Right ventricle myocardium superior (tissue), 1 donor: ENCODE data around the gene FHL2. TPM values are rescaled to one million over a fixed set of nuclear protein-coding genes. Genes with fewer than 3 reads are reported as not detected.
"Not testable (repeated sequence)": the region's sequence is repeated elsewhere in the genome, so short reads cannot be mapped to it uniquely, and the experiment has no call there.

Experiments
- ATAC-seq: fragments of 200-7000 bp; cut with Tn5 transposase; one replicate; pipeline ENCODE4 v1.9.1; 2020; ENCODE audit warnings: mild to moderate bottlenecking; ENCODE audit not compliant: poor library complexity
- DNase-seq: peaks from one replicate; pipeline ENCODE4 v3.0.0-alpha.2; 2020
- intact Hi-C: fragments of 100-400 bp; cut with DNase I; formaldehyde crosslinking; loops from one replicate; pipeline ENCODE4 v1.11.2; 2022
- total RNA-seq: library from RNA; stranded (reverse); fragmentation: NEBNext Ultra II Directional; extraction: Animal tissue kit (Norgen Biotek cat#: 25700); gene quantifications from one replicate; pipeline ENCODE4 v1.2.1, GENCODE V29; 2021
- donor health status: DM: no; HTN: yes; CAD: no; lungs with severe emphysema.

The FHL2 gene
- total RNA-seq, 1 donor from 2014 or later: 1,567 TPM

DNA sequence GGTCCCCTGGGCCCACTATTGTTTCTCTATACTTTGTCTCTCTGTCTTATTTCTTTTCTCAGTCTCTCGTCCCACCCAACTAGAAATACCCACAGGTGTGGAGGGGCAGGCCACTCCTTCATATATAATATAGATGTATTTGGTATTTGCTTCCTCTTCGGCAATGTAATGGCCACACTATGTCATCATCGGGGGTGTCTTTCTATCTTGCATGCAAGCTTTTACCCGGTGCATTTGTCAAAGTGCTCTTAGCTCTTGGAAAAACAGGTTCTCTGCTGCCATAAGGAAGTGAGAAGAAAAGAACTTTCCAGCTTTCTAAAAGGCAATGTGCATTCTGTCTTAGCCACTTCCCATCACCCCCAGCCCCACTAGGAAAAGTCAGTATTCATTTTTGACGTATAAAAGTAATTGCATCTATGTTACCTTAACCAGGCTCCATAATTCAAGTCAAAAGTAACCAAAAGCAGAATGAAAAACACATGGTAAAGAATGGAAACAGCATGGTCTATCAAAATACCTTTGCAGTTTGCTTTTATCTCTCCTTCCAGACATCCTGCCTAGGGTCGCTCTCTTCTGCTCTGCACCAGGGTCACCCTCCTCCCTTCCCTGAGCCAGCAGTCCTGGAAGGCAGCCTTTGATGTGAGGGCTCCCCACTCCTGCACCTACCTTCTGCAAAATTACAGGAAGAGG lies 27.2 kb upstream of the FHL2 start:
- no peak for DNase-seq
- intact Hi-C loops: no loop called here
- ATAC-seq: peak; percentile 10

DNA sequence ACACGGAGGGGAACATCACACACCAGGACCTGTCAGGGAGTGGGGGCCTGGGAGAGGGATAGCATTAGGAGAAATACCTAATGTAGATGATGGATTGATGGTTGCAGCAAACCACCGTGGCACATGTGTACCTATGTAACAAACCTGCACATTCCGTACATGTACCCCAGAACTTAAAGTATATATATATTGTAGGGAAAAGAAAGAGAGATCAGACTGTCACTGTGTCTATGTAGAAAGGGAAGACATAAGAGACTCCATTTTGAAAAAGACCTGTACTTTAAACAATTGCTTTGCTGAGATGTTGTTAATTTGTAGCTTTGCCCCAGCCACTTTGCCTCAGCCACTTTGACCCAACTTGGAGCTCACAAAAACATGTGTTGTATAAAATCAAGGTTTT lies 26.0 kb upstream of the FHL2 start:
- not testable (repeated sequence) for ATAC-seq

DNA sequence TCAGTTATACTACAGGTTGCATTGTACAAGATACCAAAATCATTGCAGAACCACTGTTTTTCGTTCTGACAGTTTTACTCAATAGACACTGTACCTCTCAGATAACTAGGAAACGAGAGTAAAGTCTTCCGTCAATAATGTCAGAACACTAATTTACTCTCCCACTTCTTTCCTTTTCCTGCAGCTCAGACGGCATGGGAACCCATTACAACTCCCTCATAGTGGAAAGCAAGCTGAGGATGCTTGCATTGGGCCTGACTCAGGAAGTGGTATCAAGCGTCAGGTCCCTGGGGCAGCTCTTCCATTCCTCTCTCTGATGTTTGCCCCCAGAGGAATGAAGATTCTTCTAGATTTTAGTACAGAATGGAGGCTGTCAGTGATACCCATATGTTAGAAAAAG lies 23.9 kb upstream of the FHL2 start:
- DNase-seq (no peak), ATAC-seq (no peak)
- intact Hi-C loops: no loop called here

More for the DNA sequence above, 26.0 kb upstream of the FHL2 start:
- DNase-seq, intact Hi-C loops: not testable (repeated sequence)

DNA sequence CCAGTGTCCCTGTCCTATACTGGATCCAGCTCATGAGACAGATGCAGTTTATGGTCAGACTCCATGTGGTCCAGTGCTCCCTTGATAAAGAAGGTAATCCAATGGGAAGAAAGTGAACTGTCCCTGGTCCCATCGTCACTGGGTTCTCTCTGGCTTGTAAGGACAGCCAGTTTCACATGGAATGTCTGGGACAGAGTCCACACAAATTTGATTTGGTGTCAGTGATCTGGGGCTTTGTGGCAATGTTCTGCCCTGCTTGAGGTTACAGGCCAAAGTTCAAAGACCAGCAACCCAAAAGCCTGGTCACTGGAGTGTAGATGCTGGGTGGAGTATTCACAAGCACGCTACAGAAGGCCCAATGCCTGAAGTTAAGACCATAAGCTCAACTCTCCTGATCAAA lies 22.2 kb upstream of the FHL2 start:
- DNase-seq (no peak), ATAC-seq (peak; percentile 2)
- intact Hi-C loops: no loop called here

DNA sequence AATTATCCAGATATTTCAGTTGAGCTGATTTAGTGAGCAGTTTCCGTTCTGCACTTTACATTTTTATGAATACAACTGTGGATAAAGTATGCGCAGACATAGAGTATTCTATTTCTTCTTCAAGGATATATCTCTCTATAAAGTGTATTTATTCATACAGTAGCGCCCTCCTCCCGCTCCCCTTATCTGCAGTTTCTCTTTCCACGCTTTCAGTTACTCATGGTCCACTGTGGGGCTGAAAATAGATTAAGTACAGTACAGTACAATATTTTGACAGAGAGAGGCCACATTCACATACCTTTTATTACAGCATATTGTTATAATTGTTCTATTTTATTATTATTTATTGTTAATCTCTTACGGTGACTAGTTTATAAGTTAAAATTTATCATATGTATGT lies 19.7 kb upstream of the FHL2 start:
- intact Hi-C loops: no loop called here
- ATAC-seq: no peak
- DNase-seq: no peak

DNA sequence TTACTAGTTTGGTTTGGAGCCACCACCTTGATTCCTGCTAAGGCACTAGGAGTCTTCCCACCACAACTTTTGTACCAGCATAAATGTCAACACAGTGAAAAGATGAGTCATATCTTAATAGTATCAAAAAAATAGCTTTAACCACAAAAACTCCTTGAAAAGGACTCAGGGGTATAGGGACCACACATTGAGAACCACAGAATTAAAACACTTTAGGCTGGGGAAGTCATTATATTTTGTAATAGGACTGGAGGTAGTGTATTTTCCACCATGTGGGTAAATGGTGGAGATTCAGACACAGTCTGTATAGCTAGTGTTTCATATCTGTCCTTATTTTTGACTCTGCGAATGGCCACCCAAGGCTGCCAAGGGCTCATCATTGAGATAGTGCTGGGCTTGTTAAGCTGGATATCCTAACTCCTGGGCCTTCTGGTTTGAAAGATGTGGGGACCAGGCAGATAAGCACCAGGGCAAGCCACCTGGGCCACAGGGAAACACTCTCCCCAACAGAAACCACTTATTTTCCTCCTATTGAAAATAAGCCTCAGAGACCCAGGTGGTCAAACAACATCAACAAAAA lies 19.1 kb upstream of the FHL2 start:
- intact Hi-C loops: no loop called here
- no peak for DNase-seq
- ATAC-seq: no peak

DNA sequence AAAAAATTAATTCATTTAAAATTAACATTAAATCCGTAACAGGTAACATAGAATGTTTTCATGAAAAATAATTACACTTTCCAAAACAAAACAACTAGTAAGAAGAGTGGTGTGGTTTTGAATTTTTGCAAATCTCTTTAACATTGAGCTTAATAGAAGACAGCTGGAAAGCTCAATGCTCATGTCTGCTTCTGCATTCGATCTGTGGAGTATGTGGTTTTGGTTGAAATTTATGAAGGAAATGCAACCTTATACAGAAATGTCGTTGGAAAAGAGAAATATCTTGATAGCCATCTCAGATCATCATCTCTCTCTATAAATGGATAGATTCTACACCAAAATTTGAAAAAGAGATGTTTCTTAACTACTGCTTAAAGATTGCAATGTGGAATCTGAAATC lies 17.3 kb upstream of the FHL2 start:
- intact Hi-C loops: no loop called here
- ATAC-seq: no peak

DNA sequence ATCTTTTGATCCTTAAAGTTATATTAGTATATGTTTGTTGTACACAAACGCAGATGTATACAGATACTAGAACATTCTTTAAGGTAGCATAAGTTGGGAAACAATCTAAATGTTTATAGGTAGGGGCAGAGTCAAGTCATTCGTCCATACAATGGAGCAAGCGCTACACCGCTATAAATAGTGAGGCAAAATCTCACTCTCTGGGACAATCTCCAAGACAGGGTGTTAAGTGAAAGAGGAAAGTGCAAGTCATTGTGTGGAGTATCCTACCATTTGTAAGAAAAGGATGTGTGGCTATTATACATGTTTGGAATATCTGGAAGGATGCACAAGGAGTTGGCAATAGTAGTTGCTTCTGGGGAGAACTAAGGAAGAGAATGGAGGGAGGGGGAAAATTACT lies 16.2 kb upstream of the FHL2 start:
- DNase-seq (no peak), ATAC-seq (peak; percentile 15)
- intact Hi-C loops: no loop called here

More for the DNA sequence above, 17.3 kb upstream of the FHL2 start:
- DNase-seq: no peak

DNA sequence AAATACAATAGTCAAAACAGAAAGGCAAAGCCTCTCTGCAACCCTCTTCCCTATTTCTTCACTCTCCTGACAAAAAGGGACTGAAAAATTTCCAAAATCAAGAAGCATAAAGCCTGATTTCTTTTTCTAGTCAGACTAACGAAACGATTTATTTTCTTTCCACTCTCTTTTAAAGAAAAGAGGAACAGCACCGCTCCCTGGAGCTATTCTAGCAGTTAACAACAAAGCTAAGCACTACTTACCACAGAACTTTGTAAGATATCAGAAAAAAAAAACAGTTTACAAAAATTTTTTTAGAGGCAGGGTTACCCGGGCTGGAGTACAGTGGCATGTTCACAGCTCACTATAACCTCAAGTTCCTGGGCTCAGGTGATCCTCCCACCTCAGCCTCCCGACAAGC lies 14.4 kb upstream of the FHL2 start:
- intact Hi-C loops: no loop called here
- ATAC-seq (no peak), DNase-seq (no peak)

DNA sequence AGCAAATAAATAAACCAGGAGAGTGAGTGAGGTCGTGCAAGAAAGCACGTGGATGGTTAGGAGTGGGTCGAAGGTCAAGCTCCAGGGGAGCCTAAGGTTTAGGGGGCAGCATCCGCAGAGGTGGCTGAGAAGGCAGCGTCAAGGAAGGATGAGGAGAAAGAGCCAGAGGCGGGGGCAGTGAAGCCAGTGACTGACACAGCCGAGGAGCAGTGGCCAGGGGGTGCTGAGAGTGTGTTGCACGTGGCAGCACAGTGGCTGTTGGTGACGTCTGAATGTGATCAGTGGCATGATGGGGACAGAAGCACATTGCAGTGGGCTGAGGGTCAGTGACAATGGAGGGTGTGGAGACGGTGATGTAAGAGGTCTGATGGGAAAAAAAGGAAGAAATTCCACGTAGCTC lies 13.7 kb upstream of the FHL2 start:
- ATAC-seq: peak; percentile 2
- intact Hi-C loops: no loop called here
- peak; percentile 55 for DNase-seq

DNA sequence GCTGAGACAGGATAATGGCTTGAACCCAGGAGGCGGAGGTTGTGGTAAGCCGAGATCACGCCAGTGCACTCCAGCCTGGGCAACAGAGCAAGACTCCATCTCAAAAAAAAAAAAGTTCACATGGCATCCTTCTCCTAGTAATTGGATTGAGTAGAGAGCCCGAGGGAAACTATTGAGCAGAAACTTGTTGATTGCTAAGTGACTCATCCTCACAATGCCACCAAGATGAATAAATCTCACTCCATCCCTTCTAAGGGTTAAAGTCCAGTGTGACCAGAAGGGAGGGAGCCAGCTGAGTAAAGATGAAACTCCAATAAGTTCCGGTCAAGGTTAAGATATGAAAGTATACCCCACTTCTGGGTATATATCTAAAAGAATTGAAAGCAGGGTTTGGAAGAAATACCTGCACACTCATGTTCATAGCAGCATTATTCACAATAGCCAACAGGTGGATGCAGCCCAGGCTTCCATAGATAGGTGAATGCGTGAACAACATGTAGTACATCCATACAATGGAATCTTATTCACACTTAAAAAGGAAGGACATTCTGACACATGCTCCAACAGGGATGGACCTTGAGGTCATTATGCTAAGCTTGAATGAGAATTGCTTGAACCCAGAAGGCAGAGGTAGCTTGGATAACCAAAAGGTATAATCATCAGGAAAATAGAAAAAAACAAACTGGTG lies 13.0 kb upstream of the FHL2 start:
- intact Hi-C loops: no loop called here
- DNase-seq: no peak

DNA sequence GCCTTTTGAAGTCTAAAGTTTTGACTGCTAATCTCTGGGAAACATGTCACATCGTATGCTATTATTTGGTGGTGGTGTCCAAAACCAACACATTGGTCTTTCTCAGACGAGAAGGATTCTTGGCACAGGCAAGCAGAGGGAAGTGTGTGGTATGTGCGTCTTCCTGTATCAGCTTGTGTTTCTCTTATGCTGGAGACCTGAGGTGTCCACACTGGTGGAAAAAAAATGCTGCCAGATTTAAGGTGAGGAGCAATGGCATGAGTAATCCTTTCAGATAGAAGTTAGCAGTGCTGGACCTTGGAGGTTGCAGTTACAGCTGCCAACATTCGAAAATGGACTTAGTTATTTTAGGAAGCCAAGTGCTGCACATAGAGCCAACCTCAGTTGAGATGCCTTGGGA lies 11.7 kb upstream of the FHL2 start:
- ATAC-seq (peak; percentile 1), DNase-seq (no peak)
- intact Hi-C loops: no loop called here

More for the DNA sequence above, 13.0 kb upstream of the FHL2 start:
- no peak for ATAC-seq

DNA sequence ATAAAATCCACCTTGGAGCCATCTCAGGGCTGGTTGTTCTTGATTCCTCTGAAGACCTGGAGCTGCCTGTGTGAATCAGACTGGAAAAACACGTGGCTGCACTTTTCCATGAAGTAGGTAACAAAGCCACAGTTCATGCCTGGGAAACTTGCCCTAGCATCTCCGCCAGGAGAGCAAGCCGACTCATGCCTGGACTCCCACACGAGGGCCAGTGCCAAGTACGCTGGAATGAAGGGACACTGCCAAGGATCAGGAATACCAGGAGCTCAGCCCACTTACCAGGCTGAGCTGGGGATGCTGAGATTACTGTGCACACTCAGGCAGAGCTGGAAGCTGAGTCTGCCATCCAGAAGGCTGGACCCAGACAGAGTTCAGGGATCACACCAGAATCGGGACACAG lies 10.9 kb upstream of the FHL2 start:
- ATAC-seq (peak; percentile 53), DNase-seq (peak; percentile 79)
- intact Hi-C loops: no loop called here

DNA sequence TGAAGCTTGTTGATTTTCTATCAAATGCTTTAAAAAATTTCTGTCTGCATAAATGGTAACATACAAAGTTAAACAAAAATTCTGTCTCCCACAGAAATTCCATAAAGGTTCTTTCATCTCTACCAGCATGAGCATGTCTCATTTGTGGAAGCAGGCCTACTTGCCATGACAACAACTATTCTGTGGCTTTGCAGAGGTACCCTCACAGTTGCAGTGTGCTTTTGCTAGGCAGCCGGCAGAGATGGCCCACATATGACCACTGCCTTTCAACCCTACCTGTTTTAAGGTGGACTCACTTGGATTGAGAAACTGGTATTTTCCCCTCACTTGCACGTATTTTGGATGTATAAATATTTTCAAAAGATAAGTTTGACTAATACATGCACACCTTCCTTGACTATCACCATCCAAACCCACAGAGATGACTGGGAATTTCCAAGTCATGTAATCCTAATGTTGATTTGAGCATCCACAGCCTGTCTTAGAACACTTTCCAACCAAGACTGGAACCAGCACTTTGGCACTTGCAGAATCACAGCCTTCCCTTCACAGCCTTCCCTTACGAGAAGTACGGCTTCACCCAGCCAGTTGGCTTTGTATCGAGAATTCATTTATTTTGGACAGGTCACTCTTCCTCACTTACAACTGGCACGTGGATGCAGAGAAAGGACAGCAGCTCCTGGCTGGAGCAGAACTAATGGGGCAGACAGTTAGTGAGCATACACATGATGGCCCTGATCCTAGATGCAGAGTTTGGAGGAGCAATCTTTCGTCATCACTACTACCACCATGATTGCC lies 9.3 kb upstream of the FHL2 start:
- no peak for ATAC-seq

DNA sequence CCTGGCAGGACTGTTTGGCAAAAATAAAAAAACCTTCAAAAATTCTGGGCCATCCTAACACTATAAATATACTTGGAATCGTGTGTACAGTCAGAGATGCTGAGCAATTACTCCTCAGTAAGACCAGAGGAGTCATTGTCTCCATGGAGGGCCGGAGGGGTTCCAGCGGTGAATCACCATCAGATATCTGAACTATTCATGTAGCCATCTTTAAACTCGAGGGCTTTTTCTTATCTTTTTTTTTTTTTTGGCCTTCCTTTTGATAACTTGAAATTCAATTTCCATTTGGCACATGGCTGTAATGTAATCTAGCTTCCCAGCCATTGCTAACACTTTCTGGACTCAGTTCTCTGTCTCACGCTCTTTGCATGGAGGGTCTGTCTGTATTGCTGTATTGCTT lies 7.4 kb upstream of the FHL2 start:
- no peak for ATAC-seq

More for the DNA sequence above, 9.3 kb upstream of the FHL2 start:
- no peak for DNase-seq
- intact Hi-C loops: no loop called here

DNA sequence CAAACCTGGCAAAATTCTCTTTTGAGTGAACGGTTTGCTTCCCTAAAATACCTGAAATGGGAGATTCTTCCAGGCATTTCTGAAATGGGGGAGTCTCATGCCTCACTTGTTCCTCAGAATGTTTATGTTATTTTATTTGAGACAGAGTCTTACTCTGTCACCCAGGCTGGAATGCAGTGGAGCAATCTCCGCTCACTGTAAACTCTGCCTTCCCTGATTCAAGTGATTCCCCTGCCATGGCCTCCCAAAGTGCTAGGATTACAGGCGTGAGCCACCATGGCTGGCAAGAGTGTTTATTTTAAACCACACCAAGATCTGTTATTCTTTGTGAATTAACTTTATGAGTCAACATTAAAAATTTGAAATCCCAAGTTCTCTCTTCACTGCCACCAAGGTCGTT lies 6.4 kb upstream of the FHL2 start:
- ATAC-seq: no peak
- intact Hi-C loops: no loop called here
- DNase-seq: no peak

More for the DNA sequence above, 7.4 kb upstream of the FHL2 start:
- DNase-seq: no peak
- intact Hi-C loops: no loop called here

DNA sequence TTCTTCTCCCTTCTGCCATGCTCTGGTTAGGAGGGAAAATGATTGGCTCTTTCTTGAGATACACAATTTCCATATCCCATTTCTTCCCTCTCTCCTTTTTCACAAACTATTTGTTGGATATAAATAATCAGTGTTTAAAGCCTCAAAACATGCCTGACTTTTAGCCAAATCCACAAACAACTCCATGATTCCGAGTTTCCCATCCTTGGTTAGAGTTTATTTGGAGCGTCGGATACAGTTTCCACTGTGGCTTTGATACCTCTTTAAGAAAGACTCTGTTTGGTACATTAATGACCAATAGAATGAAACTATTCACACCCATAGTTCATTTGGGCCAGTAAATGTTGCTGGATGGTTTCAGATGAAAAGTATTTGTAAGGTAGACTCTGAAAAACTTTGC lies 5.9 kb upstream of the FHL2 start:
- ATAC-seq (no peak), DNase-seq (no peak)
- intact Hi-C loops: no loop called here

DNA sequence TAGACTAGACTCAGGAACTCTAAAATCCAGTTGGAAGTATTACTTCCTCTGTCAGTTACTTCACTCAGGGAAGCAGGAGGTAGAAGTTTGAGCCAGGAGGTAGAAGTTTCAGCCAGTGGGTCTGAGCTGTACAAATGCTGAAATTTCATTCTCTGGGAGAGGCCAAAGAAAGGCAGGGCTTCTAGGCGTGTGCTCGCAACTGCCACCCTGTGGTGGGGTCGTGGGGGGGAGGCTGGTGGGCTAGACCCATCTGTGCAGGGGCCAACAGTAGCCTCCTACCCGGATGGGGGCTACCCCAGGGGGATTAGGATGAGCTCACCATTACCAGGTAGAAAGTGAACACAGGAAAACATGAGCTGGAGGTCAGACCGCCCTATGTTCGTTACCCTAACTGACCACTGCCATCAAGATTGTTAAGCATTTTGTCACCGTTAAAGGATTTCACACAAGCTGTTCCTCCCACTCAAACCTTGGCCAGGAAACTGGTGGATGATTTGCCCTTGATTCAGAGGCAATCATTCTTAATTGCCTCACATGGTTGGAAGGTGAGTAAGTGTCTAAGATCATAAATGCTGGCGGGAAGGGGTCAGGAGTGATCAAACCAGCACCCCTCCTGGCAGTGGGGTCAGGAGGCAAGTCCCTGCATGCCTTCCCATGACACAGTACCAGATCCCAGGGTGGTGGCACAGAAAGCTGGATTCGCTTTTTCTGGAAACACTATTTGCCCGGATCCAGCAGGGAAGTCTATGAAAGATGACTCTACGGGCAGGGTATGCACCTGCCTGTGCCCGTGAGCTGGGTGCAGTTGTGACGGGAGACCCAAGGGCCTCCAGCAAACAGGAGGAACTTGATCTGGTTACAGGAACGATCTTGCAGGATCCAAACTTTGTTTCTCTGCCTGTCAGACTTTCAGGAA lies 5.2 kb upstream of the FHL2 start:
- intact Hi-C loops: no loop called here
- DNase-seq (no peak), ATAC-seq (peak; percentile 2)
